OCI-LY1 (cell line): Measurements from ENCODE around the gene CLEC7A.

ENCODE experiments used
- H2AFZ ChIP-seq: fragments of 200-600 bp; sonication (generic), shearing (Covaris generic); 2 replicates; pipeline ENCODE4 v1.6.0; 2014; ENCODE audit warnings: antibody characterized with exemption, mild to moderate bottlenecking, low read length
- H3F3A ChIP-seq: fragments of 200-600 bp; sonication (generic), shearing (Covaris generic); 2 replicates; pipeline ENCODE4 v1.6.0; 2014; ENCODE audit warnings: mild to moderate bottlenecking, antibody characterized with exemption, low read length, moderate library complexity; ENCODE audit not compliant: insufficient read depth
- H3K27ac ChIP-seq: fragments of 200-600 bp; sonication (generic); 2 replicates; pipeline ENCODE4 v1.5.1; 2014; ENCODE audit warnings: low read length, mixed run types, mild to moderate bottlenecking, low read depth; ENCODE audit not compliant: poor library complexity, severe bottlenecking
- H3K27me3 ChIP-seq: fragments of 200-600 bp; sonication (generic); 2 replicates; pipeline ENCODE4 v1.6.0; 2014; ENCODE audit warnings: antibody characterized with exemption, mild to moderate bottlenecking, low read length, moderate library complexity; ENCODE audit not compliant: insufficient read depth
- H3K36me3 ChIP-seq: fragments of 200-600 bp; sonication (generic); 2 replicates; pipeline ENCODE4 v1.6.1; 2014; ENCODE audit warnings: mild to moderate bottlenecking, antibody characterized with exemption, low read length, moderate library complexity, mixed read lengths; ENCODE audit not compliant: insufficient read depth
- H3K4me1 ChIP-seq: fragments of 200-600 bp; sonication (generic); 2 replicates; pipeline ENCODE4 v1.5.1; 2014; ENCODE audit warnings: mild to moderate bottlenecking, low read length, moderate library complexity; ENCODE audit not compliant: insufficient read depth, severe bottlenecking
- H3K4me2 ChIP-seq: fragments of 200-600 bp; sonication (generic), shearing (Covaris generic); 2 replicates; pipeline ENCODE4 v1.6.1; 2014; ENCODE audit warnings: low read length
- H3K4me3 ChIP-seq: fragments of 200-600 bp; sonication (generic); 2 replicates; pipeline ENCODE4 v1.5.1; 2014; ENCODE audit warnings: low read length, low read depth, mild to moderate bottlenecking, mixed read lengths; ENCODE audit not compliant: poor library complexity, severe bottlenecking
- H3K79me2 ChIP-seq: fragments of 200-600 bp; shearing (Covaris generic); 2 replicates; pipeline ENCODE4 v1.6.1; 2016; ENCODE audit warnings: mixed run types, low read length, mixed read lengths; ENCODE audit not compliant: insufficient read depth
- H3K9ac ChIP-seq: fragments of 200-600 bp; sonication (generic), shearing (Covaris generic); 2 replicates; pipeline ENCODE4 v1.6.1; 2014; ENCODE audit warnings: mild to moderate bottlenecking, low read length, mixed read lengths
- H3K9me2 ChIP-seq: fragments of 200-600 bp; sonication (generic), shearing (Covaris generic); 2 replicates; pipeline ENCODE4 v1.6.1; 2014; ENCODE audit warnings: low read depth, mild to moderate bottlenecking, low read length, mixed read lengths
- H3K9me3 ChIP-seq: fragments of 200-600 bp; shearing (Covaris generic); 2 replicates; pipeline ENCODE4 v1.6.1; 2014; ENCODE audit warnings: low read length, mixed read lengths
- H4K20me1 ChIP-seq: fragments of 200-600 bp; sonication (generic), shearing (Covaris generic); 2 replicates; pipeline ENCODE4 v1.6.0; 2016; ENCODE audit warnings: mild to moderate bottlenecking, low read length; ENCODE audit not compliant: insufficient read depth
- CTCF ChIP-seq: fragments of 200-600 bp; sonication (generic), shearing (Covaris generic); IDR thresholded peaks from 2 replicates; pipeline ENCODE4 v1.5.1; 2017; ENCODE audit warnings: mild to moderate bottlenecking, antibody characterized with exemption, low read length, moderate library complexity, mixed read lengths
- EZH2 ChIP-seq: fragments of 200-600 bp; sonication (generic), shearing (Covaris generic); IDR thresholded peaks from 2 replicates; pipeline ENCODE4 v1.8.0; 2017; ENCODE audit warnings: borderline replicate concordance, mixed run types, mild to moderate bottlenecking, antibody characterized with exemption, low read length, moderate library complexity, mixed read lengths

The CLEC7A gene

DNA sequence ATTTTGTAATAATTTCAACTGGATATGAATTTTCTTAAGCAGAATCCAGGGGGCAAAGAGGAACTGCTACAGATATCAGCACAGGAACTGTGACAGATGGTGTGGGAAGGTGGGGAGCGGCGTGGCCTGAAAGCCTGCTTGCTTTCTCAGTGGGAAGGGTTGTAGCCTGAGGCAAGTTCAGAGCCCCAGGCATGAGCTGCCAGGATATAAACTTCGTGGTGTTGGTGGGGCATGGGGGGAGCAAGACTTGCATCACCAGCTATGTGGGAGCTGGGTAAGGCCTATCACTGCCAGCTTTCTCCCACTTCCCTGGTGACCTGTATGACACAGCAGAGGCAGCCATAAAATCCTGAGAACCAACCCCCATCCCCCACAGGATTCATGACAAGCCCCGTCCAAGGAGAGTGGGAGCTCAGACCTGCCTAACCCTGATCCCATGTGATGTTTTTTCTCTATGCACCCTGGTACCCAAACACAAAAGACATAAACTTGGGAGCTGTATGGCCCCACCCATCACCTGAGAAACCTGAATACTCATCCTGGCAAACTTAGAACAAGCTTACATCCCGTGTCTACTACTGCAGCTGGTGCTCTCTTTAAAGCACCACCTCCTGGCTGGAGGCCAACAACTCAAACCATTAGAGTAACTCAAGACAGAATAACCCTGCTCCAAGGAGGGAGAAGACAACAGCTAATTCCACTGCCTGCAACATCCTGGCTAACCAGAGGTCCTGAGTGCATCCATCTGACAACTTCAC lies 47.7 kb downstream of the CLEC7A start:
- no peak overlapping the region for H3K4me2 ChIP-seq
- H4K20me1 ChIP-seq: no peaks in the 10 kb centered on the region
- H3K79me2 ChIP-seq: no peaks in the 10 kb centered on the region
- no peaks in the 10 kb centered on the region for H3K9me2 ChIP-seq
- no peak overlapping the region for H2AFZ ChIP-seq
- H3K4me3 ChIP-seq: no peak overlapping the region
- no peak overlapping the region for H3K27ac ChIP-seq
- H3K9ac ChIP-seq: no peak overlapping the region
- H3K27me3 ChIP-seq: no peaks in the 10 kb centered on the region
- H3K9me3 ChIP-seq: no peaks in the 10 kb centered on the region
- no peaks in the 10 kb centered on the region for H3K4me1 ChIP-seq
- no peaks in the 10 kb centered on the region for H3K36me3 ChIP-seq
- TF ChIP-seq CTCF (no peak), EZH2 (no peak)
- no peaks in the 10 kb centered on the region for H3F3A ChIP-seq

GRCh38 chr12:10075451-10075850 lies 54.5 kb downstream of the CLEC7A start:
- H3K9ac ChIP-seq: no peak overlapping the region
- H3K4me3 ChIP-seq: no peak overlapping the region
- no peak overlapping the region for H3K27ac ChIP-seq
- no peaks in the 10 kb centered on the region for H3F3A ChIP-seq
- H3K36me3 ChIP-seq: no peaks in the 10 kb centered on the region
- H3K9me2 ChIP-seq: no peaks in the 10 kb centered on the region
- H3K4me1 ChIP-seq: no peaks in the 10 kb centered on the region
- H3K27me3 ChIP-seq: no peaks in the 10 kb centered on the region
- H3K79me2 ChIP-seq: no peaks in the 10 kb centered on the region
- no peaks in the 10 kb centered on the region for H3K9me3 ChIP-seq
- TF ChIP-seq EZH2: no peak
- TF ChIP-seq CTCF: no peak
- H2AFZ ChIP-seq: no peak overlapping the region
- no peak overlapping the region for H3K4me2 ChIP-seq
- H4K20me1 ChIP-seq: no peaks in the 10 kb centered on the region

DNA sequence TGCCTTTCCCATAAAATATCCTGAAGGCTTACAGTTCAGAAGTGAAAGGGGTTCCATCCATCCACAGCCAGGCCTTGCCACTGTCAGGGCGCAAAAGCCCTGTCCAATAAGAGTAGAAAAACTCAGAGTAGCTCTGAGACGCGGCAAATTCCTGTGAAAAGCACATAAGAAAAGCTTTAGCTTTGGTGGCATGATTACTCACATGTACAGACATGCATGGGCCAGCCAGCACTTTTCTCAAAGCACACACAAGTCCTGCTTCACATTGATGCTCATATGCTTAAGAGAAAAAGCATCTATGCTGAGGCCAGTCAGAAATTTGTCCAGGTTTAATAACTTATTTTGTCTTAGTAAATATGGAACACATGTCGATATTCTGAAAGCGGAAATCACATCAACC lies 56.7 kb downstream of the CLEC7A start:
- no peaks in the 10 kb centered on the region for H3K36me3 ChIP-seq
- no peaks in the 10 kb centered on the region for H3K79me2 ChIP-seq
- no peaks in the 10 kb centered on the region for H3K9me2 ChIP-seq
- H2AFZ ChIP-seq: no peak overlapping the region
- no peak overlapping the region for H3K9ac ChIP-seq
- H3K9me3 ChIP-seq: no peaks in the 10 kb centered on the region
- H4K20me1 ChIP-seq: no peaks in the 10 kb centered on the region
- no peak overlapping the region for H3K4me2 ChIP-seq
- no peaks in the 10 kb centered on the region for H3K4me1 ChIP-seq
- H3K27me3 ChIP-seq: no peaks in the 10 kb centered on the region
- H3K4me3 ChIP-seq: no peak overlapping the region
- TF ChIP-seq CTCF: no peak
- no peak for TF ChIP-seq EZH2
- no peak overlapping the region for H3K27ac ChIP-seq
- no peaks in the 10 kb centered on the region for H3F3A ChIP-seq
